Breast epithelium (tissue), 3 donors: ENCODE results near the gene YIPF2.

ENCODE experiments used
- POLR2A ChIP-seq: fragments of 450-650 bp; IDR thresholded peaks from one replicate; pipeline ENCODE4 v1.6.1; 2016; ENCODE audit warnings: antibody characterized with exemption, mild to moderate bottlenecking, moderate library complexity
- TF ChIP-seq, protein P1 (sequence below), 3 donors: fragments of 450-650 bp; IDR thresholded peaks; one replicate each; pipeline ENCODE4 v1.5.1; 2016 to 2017; ENCODE audit warnings: antibody characterized with exemption in 3 of 3, mild to moderate bottlenecking in 3 of 3, moderate library complexity in 3 of 3

- TF ChIP-seq POLR2A, result no peak
- TF ChIP-seq, protein P1, sequence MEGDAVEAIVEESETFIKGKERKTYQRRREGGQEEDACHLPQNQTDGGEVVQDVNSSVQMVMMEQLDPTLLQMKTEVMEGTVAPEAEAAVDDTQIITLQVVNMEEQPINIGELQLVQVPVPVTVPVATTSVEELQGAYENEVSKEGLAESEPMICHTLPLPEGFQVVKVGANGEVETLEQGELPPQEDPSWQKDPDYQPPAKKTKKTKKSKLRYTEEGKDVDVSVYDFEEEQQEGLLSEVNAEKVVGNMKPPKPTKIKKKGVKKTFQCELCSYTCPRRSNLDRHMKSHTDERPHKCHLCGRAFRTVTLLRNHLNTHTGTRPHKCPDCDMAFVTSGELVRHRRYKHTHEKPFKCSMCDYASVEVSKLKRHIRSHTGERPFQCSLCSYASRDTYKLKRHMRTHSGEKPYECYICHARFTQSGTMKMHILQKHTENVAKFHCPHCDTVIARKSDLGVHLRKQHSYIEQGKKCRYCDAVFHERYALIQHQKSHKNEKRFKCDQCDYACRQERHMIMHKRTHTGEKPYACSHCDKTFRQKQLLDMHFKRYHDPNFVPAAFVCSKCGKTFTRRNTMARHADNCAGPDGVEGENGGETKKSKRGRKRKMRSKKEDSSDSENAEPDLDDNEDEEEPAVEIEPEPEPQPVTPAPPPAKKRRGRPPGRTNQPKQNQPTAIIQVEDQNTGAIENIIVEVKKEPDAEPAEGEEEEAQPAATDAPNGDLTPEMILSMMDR (IDR thresholded peaks at IDR 0.05), result no peak
Measured at GRCh38 chr19:10878253-10878652, 50.2 kb downstream of the YIPF2 start.
